Measurements from ENCODE around the gene ANKRD55. TPM values are rescaled to one million over a fixed set of nuclear protein-coding genes. Genes with fewer than 3 reads are reported as not detected.
"Not testable (repeated sequence)": the region's sequence is repeated elsewhere in the genome, so short reads cannot be mapped to it uniquely, and the experiment has no call there.

ANKRD55 gene
- total and polyA plus RNA-seq, 2 donors (not counting 1 experiment from before 2014, with no cell fraction given), result 0.07 TPM; not detected in 1

GRCh38 chr5:56206126-56206910 lies 26.8 kb downstream of the ANKRD55 start:
- Histone ChIP-seq H4K20me1 (ENCODE audit: control insufficient read depth, insufficient read depth, low read length, poor library complexity, severe bottlenecking) (no peaks in the 10 kb centered on the region), H3K27me3 (replicated peaks in 1 of 4; ENCODE audit: control extremely low read depth in 1 of 4, control insufficient read depth in 3 of 4, insufficient read depth in 4 of 4, low read length in 3 of 4) (no peaks in the 10 kb centered on the region), H3K9me3 (ENCODE audit: control extremely low read depth in 1 of 3, control insufficient read depth in 2 of 3, insufficient read depth in 1 of 3, low read length in 2 of 3) (no peaks in the 10 kb centered on the region), H3K4me2 (replicated peaks; ENCODE audit: low read depth, low read length, poor library complexity, severe bottlenecking) (no peak overlapping the region), H3K4me3 (ENCODE audit: control extremely low read depth in 1 of 5, extremely low read depth in 1 of 5, insufficient read depth in 1 of 5, low read depth in 2 of 5, low read length in 4 of 5) (no peak overlapping the region), H3K4me1 (ENCODE audit: control insufficient read depth in 2 of 2, insufficient read depth in 2 of 2, low read length in 2 of 2) (no peaks in the 10 kb centered on the region), H3K79me2 (ENCODE audit: control insufficient read depth, insufficient read depth, low read length) (no peaks in the 10 kb centered on the region), H3K36me3 (replicated peaks in 1 of 2; ENCODE audit: control extremely low read depth in 1 of 2, control insufficient read depth in 1 of 2, extremely low read depth in 1 of 2, insufficient read depth in 2 of 2, low read length in 1 of 2) (no peaks in the 10 kb centered on the region), H2AFZ (ENCODE audit: insufficient read depth, low read depth, low read length, poor library complexity, severe bottlenecking) (no peak overlapping the region), H3K27ac (ENCODE audit: low read length in 2 of 2) (no peak overlapping the region), H3K9ac (ENCODE audit: low read length) (no peak overlapping the region)
- DNase-seq (no peak), ATAC-seq (ENCODE audit: low read depth) (no peak)
- 93% methylated on average over 2 of the region's 7 CpGs for WGBS (ENCODE audit: insufficient coverage)
- TF ChIP-seq CTCF (IDR thresholded peaks at IDR 0.05) (no peak), EZH2 (IDR thresholded peaks at IDR 0.05; ENCODE audit: borderline replicate concordance, insufficient read depth, low read depth, low read length, poor library complexity, severe bottlenecking) (no peak)
- intact Hi-C loops (cut with micrococcal nuclease), result no loop called here
- ChIA-PET POLR2A (no interaction called here), CTCF (interaction anchor here (2.1 kb wide), 1 partner anchor 270 kb away, joined by 11 read pairs; no protein-coding TSS in a partner anchor)
- Mint-ChIP-seq H3K4me1 (no peaks in the 10 kb centered on the region), H3K27ac (no peak overlapping the region), H3K27me3 (peaks cover 4% of the 10 kb centered on the region), H3K4me3 (no peak overlapping the region), H3K9me3 (ENCODE audit: insufficient read depth) (no peaks in the 10 kb centered on the region)

- H3K27ac ChIP-seq (ENCODE audit: low read length in 2 of 2); H3K27me3 ChIP-seq (replicated peaks in 1 of 4; ENCODE audit: control extremely low read depth in 1 of 4, control insufficient read depth in 3 of 4, insufficient read depth in 4 of 4, low read length in 3 of 4); CTCF ChIA-PET; H3K4me3 Mint-ChIP-seq; ATAC-seq (ENCODE audit: low read depth); H3K9me3 Mint-ChIP-seq (ENCODE audit: insufficient read depth); H4K20me1 ChIP-seq (ENCODE audit: control insufficient read depth, insufficient read depth, low read length, poor library complexity, severe bottlenecking); DNase-seq; H2AFZ ChIP-seq (ENCODE audit: insufficient read depth, low read depth, low read length, poor library complexity, severe bottlenecking); H3K4me3 ChIP-seq (ENCODE audit: control extremely low read depth in 1 of 5, extremely low read depth in 1 of 5, insufficient read depth in 1 of 5, low read depth in 2 of 5, low read length in 4 of 5); H3K9me3 ChIP-seq (ENCODE audit: control extremely low read depth in 1 of 3, control insufficient read depth in 2 of 3, insufficient read depth in 1 of 3, low read length in 2 of 3); POLR2A ChIA-PET; H3K4me2 ChIP-seq (replicated peaks; ENCODE audit: low read depth, low read length, poor library complexity, severe bottlenecking); H3K4me1 Mint-ChIP-seq; H3K36me3 ChIP-seq (replicated peaks in 1 of 2; ENCODE audit: control extremely low read depth in 1 of 2, control insufficient read depth in 1 of 2, extremely low read depth in 1 of 2, insufficient read depth in 2 of 2, low read length in 1 of 2); H3K79me2 ChIP-seq (ENCODE audit: control insufficient read depth, insufficient read depth, low read length); H3K4me1 ChIP-seq (ENCODE audit: control insufficient read depth in 2 of 2, insufficient read depth in 2 of 2, low read length in 2 of 2); H3K9ac ChIP-seq (ENCODE audit: low read length); H3K27me3 Mint-ChIP-seq; H3K27ac Mint-ChIP-seq: not testable (repeated sequence)
- intact Hi-C loops (cut with micrococcal nuclease), result loop anchor here (5.0 kb wide), 1 partner anchor 222 kb away; no protein-coding TSS in a partner anchor
These were observed 29.2 kb downstream of the ANKRD55 start for GRCh38 chr5:56203936-56204335.

All from B cell (primary cell).